WTC11 (cell line): ENCODE results near the gene GDAP2. TPM values are rescaled to one million over a fixed set of nuclear protein-coding genes. Genes with fewer than 3 reads are reported as not detected.

ENCODE experiments used
- ATAC-seq: fragments of 200-7000 bp; cut with Tn5 transposase; 2 replicates; pipeline ENCODE4 v1.10.0; 2021; ENCODE audit warnings: mild to moderate bottlenecking, moderate library complexity
- CTCF ChIA-PET: fragments of 300-600 bp; sonication (Branson Sonifier 250); formaldehyde crosslinking; loops from one replicate; lab custom pipeline; 2021; ENCODE audit warnings: antibody characterized with exemption; lab: Charles Lee
- POLR2A ChIA-PET: fragments of 350-600 bp; sonication (Branson Sonifier 250); formaldehyde crosslinking; loops from one replicate; lab custom pipeline; 2021; ENCODE audit warnings: antibody characterized with exemption; lab: Charles Lee
- DNase-seq: peaks from one replicate; pipeline ENCODE4 v3.0.0; 2021; ENCODE audit warnings: low spot score
- H3K27ac Mint-ChIP-seq: 2 replicates; pipeline ENCODE4 v1.8.0; 2021; ENCODE audit warnings: mixed read lengths
- H3K27me3 Mint-ChIP-seq: 2 replicates; pipeline ENCODE4 v1.8.0; 2021; ENCODE audit warnings: low read depth, mild to moderate bottlenecking, moderate library complexity, mixed read lengths
- H3K36me3 Mint-ChIP-seq: 2 replicates; pipeline ENCODE4 v1.8.0; 2021; ENCODE audit warnings: mixed read lengths
- H3K4me1 Mint-ChIP-seq: 2 replicates; pipeline ENCODE4 v1.8.0; 2022; ENCODE audit warnings: mixed read lengths
- H3K4me3 Mint-ChIP-seq: 2 replicates; pipeline ENCODE4 v1.8.0; 2021; ENCODE audit warnings: mild to moderate bottlenecking, moderate library complexity, mixed read lengths
- H3K9me3 Mint-ChIP-seq: 2 replicates; pipeline ENCODE4 v1.8.0; 2021; ENCODE audit warnings: mixed read lengths
- EMX1 ChIP-seq: fragments of 250-450 bp; sonication (Bioruptor Pico); IDR thresholded peaks from 2 replicates; pipeline ENCODE4 v1.8.0; 2021; ENCODE audit warnings: mild to moderate bottlenecking
- GTF2I ChIP-seq: fragments of 250-450 bp; sonication (Bioruptor Pico); conservative IDR thresholded peaks from 2 replicates; pipeline ENCODE4 v1.4.0; 2021; ENCODE audit warnings: mild to moderate bottlenecking
- JUN ChIP-seq: sonication (generic); formaldehyde crosslinking; IDR thresholded peaks from 2 replicates; pipeline ENCODE4 v1.8.0; 2023; ENCODE audit warnings: mild to moderate bottlenecking, missing genetic modification reagents
- KAT7 ChIP-seq: sonication (generic); formaldehyde crosslinking; IDR thresholded peaks from 2 replicates; pipeline ENCODE4 v1.8.1; 2023; ENCODE audit warnings: missing genetic modification reagents, mild to moderate bottlenecking, borderline replicate concordance
- RELA ChIP-seq: sonication (generic); formaldehyde crosslinking; IDR thresholded peaks from 2 replicates; pipeline ENCODE4 v1.8.1; 2022; ENCODE audit warnings: missing genetic modification reagents, mild to moderate bottlenecking, borderline replicate concordance
- ZNF396 ChIP-seq: fragments of 250-450 bp; sonication (Bioruptor Pico); IDR thresholded peaks from 2 replicates; pipeline ENCODE4 v1.8.0; 2021; ENCODE audit warnings: mild to moderate bottlenecking, moderate library complexity, borderline replicate concordance
- total RNA-seq: library from RNA; stranded (reverse); gene quantifications from 3 replicates; pipeline ENCODE4 v1.2.3, GENCODE V29; 2021
- TF ChIP-seq, protein P1 (sequence below): sonication (generic); formaldehyde crosslinking; IDR thresholded peaks from 2 replicates; pipeline ENCODE4 v1.8.1; 2023; ENCODE audit warnings: mild to moderate bottlenecking, moderate library complexity, missing genetic modification reagents
- TF ChIP-seq, protein P2 (sequence below): sonication (generic); formaldehyde crosslinking; IDR thresholded peaks from 2 replicates; pipeline ENCODE4 v1.8.0; 2023; ENCODE audit warnings: missing genetic modification reagents, mild to moderate bottlenecking, borderline replicate concordance
- TF ChIP-seq, protein P3 (sequence below): sonication (generic); formaldehyde crosslinking; IDR thresholded peaks from 2 replicates; pipeline ENCODE4 v1.8.0; 2023; ENCODE audit warnings: mild to moderate bottlenecking, missing genetic modification reagents
- TF ChIP-seq, protein P4 (sequence below): sonication (generic); formaldehyde crosslinking; IDR thresholded peaks from 2 replicates; pipeline ENCODE4 v1.8.1; 2023; ENCODE audit warnings: mild to moderate bottlenecking, missing genetic modification reagents
- TF ChIP-seq, protein P5 (sequence below): sonication (generic); formaldehyde crosslinking; conservative IDR thresholded peaks from 2 replicates; pipeline ENCODE4 v1.8.1; 2022; ENCODE audit warnings: mild to moderate bottlenecking, missing genetic modification reagents

The GDAP2 gene
- total RNA-seq, 1 experiment from 2014 or later, result 22.4 TPM

DNA sequence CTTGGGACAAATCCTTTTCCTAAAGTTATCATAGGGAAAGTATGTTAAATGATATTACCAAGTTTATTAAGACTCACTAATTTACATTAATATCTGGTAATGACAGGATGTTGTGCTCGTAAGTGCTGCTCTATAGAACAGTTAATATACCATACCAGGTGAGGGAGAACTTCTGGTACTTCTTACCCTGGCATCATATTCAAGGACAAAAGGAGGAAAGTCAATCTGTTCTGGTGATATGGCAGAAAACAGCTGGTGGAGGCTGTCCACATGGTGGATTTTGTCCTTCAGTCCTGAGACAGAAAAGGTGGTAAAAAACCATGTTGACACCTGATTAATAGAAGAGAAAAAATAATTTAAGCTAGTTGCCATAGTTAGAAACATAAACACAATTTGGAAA is 51.6 kb downstream of the GDAP2 start (continued):
- TF ChIP-seq ZNF396 (CRISPR knock-in tag), result no peak
- TF ChIP-seq, protein P1, sequence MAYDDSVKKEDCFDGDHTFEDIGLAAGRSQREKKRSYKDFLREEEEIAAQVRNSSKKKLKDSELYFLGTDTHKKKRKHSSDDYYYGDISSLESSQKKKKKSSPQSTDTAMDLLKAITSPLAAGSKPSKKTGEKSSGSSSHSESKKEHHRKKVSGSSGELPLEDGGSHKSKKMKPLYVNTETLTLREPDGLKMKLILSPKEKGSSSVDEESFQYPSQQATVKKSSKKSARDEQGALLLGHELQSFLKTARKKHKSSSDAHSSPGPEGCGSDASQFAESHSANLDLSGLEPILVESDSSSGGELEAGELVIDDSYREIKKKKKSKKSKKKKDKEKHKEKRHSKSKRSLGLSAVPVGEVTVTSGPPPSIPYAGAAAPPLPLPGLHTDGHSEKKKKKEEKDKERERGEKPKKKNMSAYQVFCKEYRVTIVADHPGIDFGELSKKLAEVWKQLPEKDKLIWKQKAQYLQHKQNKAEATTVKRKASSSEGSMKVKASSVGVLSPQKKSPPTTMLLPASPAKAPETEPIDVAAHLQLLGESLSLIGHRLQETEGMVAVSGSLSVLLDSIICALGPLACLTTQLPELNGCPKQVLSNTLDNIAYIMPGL, result no peak
- TF ChIP-seq, protein P2, sequence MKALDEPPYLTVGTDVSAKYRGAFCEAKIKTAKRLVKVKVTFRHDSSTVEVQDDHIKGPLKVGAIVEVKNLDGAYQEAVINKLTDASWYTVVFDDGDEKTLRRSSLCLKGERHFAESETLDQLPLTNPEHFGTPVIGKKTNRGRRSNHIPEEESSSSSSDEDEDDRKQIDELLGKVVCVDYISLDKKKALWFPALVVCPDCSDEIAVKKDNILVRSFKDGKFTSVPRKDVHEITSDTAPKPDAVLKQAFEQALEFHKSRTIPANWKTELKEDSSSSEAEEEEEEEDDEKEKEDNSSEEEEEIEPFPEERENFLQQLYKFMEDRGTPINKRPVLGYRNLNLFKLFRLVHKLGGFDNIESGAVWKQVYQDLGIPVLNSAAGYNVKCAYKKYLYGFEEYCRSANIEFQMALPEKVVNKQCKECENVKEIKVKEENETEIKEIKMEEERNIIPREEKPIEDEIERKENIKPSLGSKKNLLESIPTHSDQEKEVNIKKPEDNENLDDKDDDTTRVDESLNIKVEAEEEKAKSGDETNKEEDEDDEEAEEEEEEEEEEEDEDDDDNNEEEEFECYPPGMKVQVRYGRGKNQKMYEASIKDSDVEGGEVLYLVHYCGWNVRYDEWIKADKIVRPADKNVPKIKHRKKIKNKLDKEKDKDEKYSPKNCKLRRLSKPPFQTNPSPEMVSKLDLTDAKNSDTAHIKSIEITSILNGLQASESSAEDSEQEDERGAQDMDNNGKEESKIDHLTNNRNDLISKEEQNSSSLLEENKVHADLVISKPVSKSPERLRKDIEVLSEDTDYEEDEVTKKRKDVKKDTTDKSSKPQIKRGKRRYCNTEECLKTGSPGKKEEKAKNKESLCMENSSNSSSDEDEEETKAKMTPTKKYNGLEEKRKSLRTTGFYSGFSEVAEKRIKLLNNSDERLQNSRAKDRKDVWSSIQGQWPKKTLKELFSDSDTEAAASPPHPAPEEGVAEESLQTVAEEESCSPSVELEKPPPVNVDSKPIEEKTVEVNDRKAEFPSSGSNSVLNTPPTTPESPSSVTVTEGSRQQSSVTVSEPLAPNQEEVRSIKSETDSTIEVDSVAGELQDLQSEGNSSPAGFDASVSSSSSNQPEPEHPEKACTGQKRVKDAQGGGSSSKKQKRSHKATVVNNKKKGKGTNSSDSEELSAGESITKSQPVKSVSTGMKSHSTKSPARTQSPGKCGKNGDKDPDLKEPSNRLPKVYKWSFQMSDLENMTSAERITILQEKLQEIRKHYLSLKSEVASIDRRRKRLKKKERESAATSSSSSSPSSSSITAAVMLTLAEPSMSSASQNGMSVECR (CRISPR knock-in tag), result no peak

DNA sequence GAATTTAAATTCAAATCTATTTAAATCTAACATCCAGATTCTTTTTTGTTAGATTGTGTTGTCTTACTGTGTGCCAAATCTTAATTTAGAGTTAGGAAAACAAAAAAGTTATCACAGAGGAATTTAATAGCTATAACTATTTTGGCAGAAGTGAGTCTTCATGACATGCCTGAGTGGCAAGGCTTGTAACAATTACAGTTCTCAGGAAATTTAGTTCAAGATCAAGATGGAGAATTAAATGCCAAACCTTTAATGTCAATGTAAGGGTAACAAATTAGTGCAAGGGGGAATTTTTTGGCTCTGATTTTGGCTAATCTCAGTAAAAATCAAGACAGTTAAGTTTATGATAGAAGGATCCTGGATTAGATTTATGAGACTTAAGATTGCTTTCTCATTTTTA is 58.4 kb downstream of the GDAP2 start:
- peaks cover 8% of the 10 kb centered on the region for H3K9me3 Mint-ChIP-seq
- no peak for ATAC-seq
- ChIA-PET CTCF (no interaction called here), POLR2A (no interaction called here)
- no peak overlapping the region for H3K27ac Mint-ChIP-seq
- H3K27me3 Mint-ChIP-seq, result no peaks in the 10 kb centered on the region
- TF ChIP-seq RELA (CRISPR knock-in tag), result no peak
- peaks cover 39% of the 10 kb centered on the region for H3K36me3 Mint-ChIP-seq
- H3K4me3 Mint-ChIP-seq, result no peak overlapping the region
- no peak for DNase-seq
- H3K4me1 Mint-ChIP-seq, result no peaks in the 10 kb centered on the region

DNA sequence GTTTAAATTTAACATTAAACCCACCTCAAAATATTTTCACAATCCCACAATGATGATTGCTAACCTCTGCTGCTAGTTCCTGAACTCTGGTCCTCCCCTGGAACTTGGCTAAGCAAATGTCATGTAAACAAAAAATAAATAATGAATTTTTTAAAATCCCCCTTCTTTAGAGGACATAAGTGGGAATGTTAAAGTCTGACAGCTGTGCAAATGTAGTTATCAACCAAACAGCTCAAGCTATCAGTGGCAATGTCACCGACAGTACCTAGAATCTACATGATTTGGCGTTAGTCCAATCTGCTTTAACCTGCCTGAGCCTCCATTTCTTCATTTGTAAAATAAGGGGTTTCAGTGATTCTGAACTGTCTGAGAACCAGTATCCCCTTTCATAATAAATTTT is 67.7 kb downstream of the GDAP2 start:
- H3K9me3 Mint-ChIP-seq, result peaks cover 5% of the 10 kb centered on the region; the same call in 1 of the 2 replicates
- POLR2A ChIA-PET, result no interaction called here
- DNase-seq, result no peak

DNA sequence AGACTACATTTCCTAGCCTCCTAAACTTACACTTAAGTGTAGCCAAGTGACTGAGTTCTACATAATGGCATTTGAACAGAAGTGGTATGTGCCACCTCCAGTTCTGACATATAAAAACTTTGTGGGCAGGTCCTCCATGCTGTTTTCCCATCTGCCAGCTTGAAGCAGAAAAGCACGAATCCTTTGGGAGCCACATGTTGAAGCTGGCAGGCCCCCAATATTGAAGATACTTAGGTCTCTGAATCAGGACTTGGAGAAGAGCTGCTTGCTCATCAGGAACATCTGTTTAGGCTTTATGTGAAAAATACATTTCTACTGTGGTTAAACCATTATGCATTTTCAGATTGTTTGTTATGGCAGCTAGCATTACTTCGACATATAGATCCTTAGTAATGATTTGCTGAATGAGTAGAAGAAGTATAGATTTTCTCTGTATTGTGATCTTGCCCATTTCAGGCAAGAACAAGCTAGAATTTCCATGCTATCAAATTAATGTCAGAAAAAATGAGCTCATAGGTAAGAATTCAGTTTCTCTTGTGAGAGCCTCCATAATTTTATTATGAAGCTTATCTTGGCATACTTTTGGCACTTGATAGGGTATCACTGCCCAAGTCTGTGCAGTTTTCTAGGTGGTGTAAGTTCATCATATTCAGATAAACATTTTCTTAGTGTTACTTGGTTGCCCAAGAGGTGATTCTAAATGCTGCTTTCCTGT is 68.4 kb downstream of the GDAP2 start:
- TF ChIP-seq, protein P3, sequence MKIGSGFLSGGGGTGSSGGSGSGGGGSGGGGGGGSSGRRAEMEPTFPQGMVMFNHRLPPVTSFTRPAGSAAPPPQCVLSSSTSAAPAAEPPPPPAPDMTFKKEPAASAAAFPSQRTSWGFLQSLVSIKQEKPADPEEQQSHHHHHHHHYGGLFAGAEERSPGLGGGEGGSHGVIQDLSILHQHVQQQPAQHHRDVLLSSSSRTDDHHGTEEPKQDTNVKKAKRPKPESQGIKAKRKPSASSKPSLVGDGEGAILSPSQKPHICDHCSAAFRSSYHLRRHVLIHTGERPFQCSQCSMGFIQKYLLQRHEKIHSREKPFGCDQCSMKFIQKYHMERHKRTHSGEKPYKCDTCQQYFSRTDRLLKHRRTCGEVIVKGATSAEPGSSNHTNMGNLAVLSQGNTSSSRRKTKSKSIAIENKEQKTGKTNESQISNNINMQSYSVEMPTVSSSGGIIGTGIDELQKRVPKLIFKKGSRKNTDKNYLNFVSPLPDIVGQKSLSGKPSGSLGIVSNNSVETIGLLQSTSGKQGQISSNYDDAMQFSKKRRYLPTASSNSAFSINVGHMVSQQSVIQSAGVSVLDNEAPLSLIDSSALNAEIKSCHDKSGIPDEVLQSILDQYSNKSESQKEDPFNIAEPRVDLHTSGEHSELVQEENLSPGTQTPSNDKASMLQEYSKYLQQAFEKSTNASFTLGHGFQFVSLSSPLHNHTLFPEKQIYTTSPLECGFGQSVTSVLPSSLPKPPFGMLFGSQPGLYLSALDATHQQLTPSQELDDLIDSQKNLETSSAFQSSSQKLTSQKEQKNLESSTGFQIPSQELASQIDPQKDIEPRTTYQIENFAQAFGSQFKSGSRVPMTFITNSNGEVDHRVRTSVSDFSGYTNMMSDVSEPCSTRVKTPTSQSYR (CRISPR knock-in tag), result no peak
- TF ChIP-seq, protein P4, sequence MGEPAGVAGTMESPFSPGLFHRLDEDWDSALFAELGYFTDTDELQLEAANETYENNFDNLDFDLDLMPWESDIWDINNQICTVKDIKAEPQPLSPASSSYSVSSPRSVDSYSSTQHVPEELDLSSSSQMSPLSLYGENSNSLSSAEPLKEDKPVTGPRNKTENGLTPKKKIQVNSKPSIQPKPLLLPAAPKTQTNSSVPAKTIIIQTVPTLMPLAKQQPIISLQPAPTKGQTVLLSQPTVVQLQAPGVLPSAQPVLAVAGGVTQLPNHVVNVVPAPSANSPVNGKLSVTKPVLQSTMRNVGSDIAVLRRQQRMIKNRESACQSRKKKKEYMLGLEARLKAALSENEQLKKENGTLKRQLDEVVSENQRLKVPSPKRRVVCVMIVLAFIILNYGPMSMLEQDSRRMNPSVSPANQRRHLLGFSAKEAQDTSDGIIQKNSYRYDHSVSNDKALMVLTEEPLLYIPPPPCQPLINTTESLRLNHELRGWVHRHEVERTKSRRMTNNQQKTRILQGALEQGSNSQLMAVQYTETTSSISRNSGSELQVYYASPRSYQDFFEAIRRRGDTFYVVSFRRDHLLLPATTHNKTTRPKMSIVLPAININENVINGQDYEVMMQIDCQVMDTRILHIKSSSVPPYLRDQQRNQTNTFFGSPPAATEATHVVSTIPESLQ, result no peak
- no peak for TF ChIP-seq JUN
- TF ChIP-seq GTF2I (CRISPR knock-in tag), result no peak
- ChIA-PET POLR2A (no interaction called here), CTCF (no interaction called here)
- H3K4me1 Mint-ChIP-seq, result no peaks in the 10 kb centered on the region
- H3K36me3 Mint-ChIP-seq, result peaks cover 7% of the 10 kb centered on the region
- DNase-seq (no peak), ATAC-seq (no peak)
- peaks cover 2% of the 10 kb centered on the region; the same call in 1 of the 2 replicates for H3K9me3 Mint-ChIP-seq
- H3K27me3 Mint-ChIP-seq, result no peaks in the 10 kb centered on the region
- no peak overlapping the region for H3K27ac Mint-ChIP-seq
- no peak overlapping the region for H3K4me3 Mint-ChIP-seq

More for the DNA sequence above, 67.7 kb downstream of the GDAP2 start:
- TF ChIP-seq, protein P5, sequence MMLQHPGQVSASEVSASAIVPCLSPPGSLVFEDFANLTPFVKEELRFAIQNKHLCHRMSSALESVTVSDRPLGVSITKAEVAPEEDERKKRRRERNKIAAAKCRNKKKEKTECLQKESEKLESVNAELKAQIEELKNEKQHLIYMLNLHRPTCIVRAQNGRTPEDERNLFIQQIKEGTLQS (CRISPR knock-in tag), result no peak
- no peak for TF ChIP-seq KAT7 (CRISPR knock-in tag)
- no peak for TF ChIP-seq EMX1 (CRISPR knock-in tag)
- no peaks in the 10 kb centered on the region for H3K27me3 Mint-ChIP-seq
- CTCF ChIA-PET, result no interaction called here
- no peaks in the 10 kb centered on the region for H3K4me1 Mint-ChIP-seq
- ATAC-seq, result no peak
- H3K36me3 Mint-ChIP-seq, result peaks cover 10% of the 10 kb centered on the region
- no peak overlapping the region for H3K27ac Mint-ChIP-seq
- no peak overlapping the region for H3K4me3 Mint-ChIP-seq
